DOHH2 (cell line): Measurements from ENCODE around the gene SSUH2.

Source experiments
- H3F3A ChIP-seq: fragments of 200-600 bp; sonication (generic), shearing (Covaris generic); 2 replicates; pipeline ENCODE4 v1.6.0; 2016; ENCODE audit warnings: antibody characterized with exemption, mild to moderate bottlenecking; ENCODE audit not compliant: control insufficient read depth, insufficient read depth
- H3K27ac ChIP-seq: fragments of 200-600 bp; sonication (generic); 2 replicates; pipeline ENCODE4 v1.5.1; 2014; ENCODE audit warnings: low read depth, mild to moderate bottlenecking, low read length, moderate library complexity
- H3K27me3 ChIP-seq: fragments of 200-600 bp; sonication (generic); 2 replicates; pipeline ENCODE4 v1.6.1; 2014; ENCODE audit warnings: mild to moderate bottlenecking, low read length, mixed read lengths; ENCODE audit not compliant: control insufficient read depth
- H3K36me3 ChIP-seq: fragments of 200-600 bp; sonication (generic); 2 replicates; pipeline ENCODE4 v1.6.1; 2014; ENCODE audit warnings: mild to moderate bottlenecking, low read length, moderate library complexity, mixed read lengths; ENCODE audit not compliant: control insufficient read depth
- H3K4me1 ChIP-seq: fragments of 200-600 bp; sonication (generic); 2 replicates; pipeline ENCODE4 v1.6.1; 2014; ENCODE audit warnings: mild to moderate bottlenecking, low read length, mixed read lengths; ENCODE audit not compliant: control insufficient read depth
- H3K4me2 ChIP-seq: fragments of 200-600 bp; sonication (generic); 2 replicates; pipeline ENCODE4 v1.6.0; 2014; ENCODE audit warnings: mild to moderate bottlenecking, low read length, moderate library complexity
- H3K4me3 ChIP-seq: fragments of 200-600 bp; sonication (generic); 2 replicates; pipeline ENCODE4 v1.5.1; 2014; ENCODE audit warnings: mild to moderate bottlenecking, low read length, mixed read lengths
- H3K79me2 ChIP-seq: fragments of 200-600 bp; sonication (generic); 2 replicates; pipeline ENCODE4 v1.6.1; 2014; ENCODE audit warnings: mild to moderate bottlenecking, low read length, mixed read lengths; ENCODE audit not compliant: control insufficient read depth
- H3K9me2 ChIP-seq: fragments of 200-600 bp; sonication (generic); replicated peaks from 2 replicates; pipeline ENCODE4 v1.6.1; 2014; ENCODE audit warnings: mild to moderate bottlenecking, low read length, mixed read lengths; ENCODE audit not compliant: control insufficient read depth
- H3K9me3 ChIP-seq: fragments of 200-600 bp; sonication (generic); 2 replicates; pipeline ENCODE4 v1.6.1; 2014; ENCODE audit warnings: antibody characterized with exemption, low read length, mixed read lengths; ENCODE audit not compliant: control insufficient read depth, insufficient read depth
- H4K20me1 ChIP-seq: fragments of 200-600 bp; sonication (generic); 2 replicates; pipeline ENCODE4 v1.6.0; 2014; ENCODE audit warnings: low read depth, mild to moderate bottlenecking, antibody characterized with exemption, low read length, moderate library complexity; ENCODE audit not compliant: control insufficient read depth, insufficient read depth
- EZH2phosphoT487 ChIP-seq: fragments of 200-600 bp; sonication (generic); IDR thresholded peaks from 2 replicates; pipeline ENCODE4 v1.6.1; 2017; ENCODE audit warnings: borderline replicate concordance, mild to moderate bottlenecking, antibody characterized with exemption, low read length, moderate library complexity, mixed read lengths
- TF ChIP-seq, protein P1 (sequence below): fragments of 200-600 bp; sonication (generic); IDR thresholded peaks from one replicate; pipeline ENCODE4 v1.5.1; 2014; ENCODE audit warnings: antibody characterized with exemption, mild to moderate bottlenecking, low read depth, low read length; ENCODE audit not compliant: poor library complexity, severe bottlenecking

Gene SSUH2

GRCh38 chr3:8648909-8649741, 4.5 kb upstream of the SSUH2 start:
- Histone ChIP-seq H3K79me2 (no peaks in the 10 kb centered on the region), H4K20me1 (no peaks in the 10 kb centered on the region), H3F3A (no peaks in the 10 kb centered on the region), H3K4me2 (no peak overlapping the region), H3K27me3 (peaks cover 5% of the 10 kb centered on the region), H3K4me1 (no peaks in the 10 kb centered on the region), H3K4me3 (no peak overlapping the region), H3K9me3 (no peaks in the 10 kb centered on the region), H3K36me3 (no peaks in the 10 kb centered on the region), H3K9me2 (no peaks in the 10 kb centered on the region), H3K27ac (no peak overlapping the region)
- TF ChIP-seq EZH2phosphoT487: no peak
- TF ChIP-seq, protein P1, sequence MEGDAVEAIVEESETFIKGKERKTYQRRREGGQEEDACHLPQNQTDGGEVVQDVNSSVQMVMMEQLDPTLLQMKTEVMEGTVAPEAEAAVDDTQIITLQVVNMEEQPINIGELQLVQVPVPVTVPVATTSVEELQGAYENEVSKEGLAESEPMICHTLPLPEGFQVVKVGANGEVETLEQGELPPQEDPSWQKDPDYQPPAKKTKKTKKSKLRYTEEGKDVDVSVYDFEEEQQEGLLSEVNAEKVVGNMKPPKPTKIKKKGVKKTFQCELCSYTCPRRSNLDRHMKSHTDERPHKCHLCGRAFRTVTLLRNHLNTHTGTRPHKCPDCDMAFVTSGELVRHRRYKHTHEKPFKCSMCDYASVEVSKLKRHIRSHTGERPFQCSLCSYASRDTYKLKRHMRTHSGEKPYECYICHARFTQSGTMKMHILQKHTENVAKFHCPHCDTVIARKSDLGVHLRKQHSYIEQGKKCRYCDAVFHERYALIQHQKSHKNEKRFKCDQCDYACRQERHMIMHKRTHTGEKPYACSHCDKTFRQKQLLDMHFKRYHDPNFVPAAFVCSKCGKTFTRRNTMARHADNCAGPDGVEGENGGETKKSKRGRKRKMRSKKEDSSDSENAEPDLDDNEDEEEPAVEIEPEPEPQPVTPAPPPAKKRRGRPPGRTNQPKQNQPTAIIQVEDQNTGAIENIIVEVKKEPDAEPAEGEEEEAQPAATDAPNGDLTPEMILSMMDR: no peak

DNA sequence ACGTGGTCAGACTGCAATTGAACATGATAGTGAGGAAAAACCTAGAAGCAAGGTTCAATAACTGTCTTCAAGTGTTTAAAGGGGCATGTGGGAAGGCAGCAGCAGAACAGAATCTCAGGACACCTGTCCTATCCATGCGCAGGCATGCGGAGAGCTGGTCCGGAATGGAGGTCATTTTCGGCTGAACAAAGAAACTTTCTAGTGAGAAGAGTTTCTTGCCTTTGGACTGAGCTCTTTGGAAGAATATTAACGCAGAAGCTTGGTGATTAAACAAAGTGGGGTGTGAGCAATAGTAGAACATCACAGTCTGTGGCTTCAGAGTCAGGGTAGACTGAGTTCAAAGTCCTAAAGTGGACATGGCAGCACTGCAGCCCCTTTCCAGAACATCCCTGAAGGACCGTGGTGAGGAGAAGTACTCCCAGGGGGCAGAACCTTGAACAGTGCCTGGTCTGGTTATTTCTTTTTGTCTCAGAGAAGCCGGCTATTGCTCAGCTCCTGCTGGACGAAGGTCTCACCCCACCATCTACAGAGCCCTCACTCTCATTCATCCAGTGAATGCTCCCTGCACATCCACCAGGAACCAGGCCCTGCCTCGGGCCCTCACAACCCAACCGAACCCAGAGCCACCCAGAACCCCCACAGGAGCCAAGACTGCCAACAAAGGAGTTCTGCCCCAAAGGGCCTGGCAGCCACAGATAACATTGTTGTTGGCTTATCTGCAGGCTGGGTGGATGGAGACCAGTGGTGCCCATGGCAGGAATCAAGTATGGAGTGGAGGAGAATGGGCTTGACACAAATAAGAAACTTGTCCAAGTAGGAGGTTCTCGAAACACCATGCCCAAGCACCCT, 2.8 kb upstream of the SSUH2 start:
- Histone ChIP-seq H4K20me1 (no peaks in the 10 kb centered on the region), H3K9me3 (no peaks in the 10 kb centered on the region), H3K9me2 (no peaks in the 10 kb centered on the region), H3K4me3 (no peak overlapping the region), H3K36me3 (no peaks in the 10 kb centered on the region), H3K27ac (no peak overlapping the region), H3K27me3 (peaks cover 12% of the 10 kb centered on the region), H3F3A (no peaks in the 10 kb centered on the region), H3K4me2 (no peak overlapping the region), H3K4me1 (no peaks in the 10 kb centered on the region), H3K79me2 (no peaks in the 10 kb centered on the region)
- TF ChIP-seq, protein P1: no peak
- no peak for TF ChIP-seq EZH2phosphoT487

DNA sequence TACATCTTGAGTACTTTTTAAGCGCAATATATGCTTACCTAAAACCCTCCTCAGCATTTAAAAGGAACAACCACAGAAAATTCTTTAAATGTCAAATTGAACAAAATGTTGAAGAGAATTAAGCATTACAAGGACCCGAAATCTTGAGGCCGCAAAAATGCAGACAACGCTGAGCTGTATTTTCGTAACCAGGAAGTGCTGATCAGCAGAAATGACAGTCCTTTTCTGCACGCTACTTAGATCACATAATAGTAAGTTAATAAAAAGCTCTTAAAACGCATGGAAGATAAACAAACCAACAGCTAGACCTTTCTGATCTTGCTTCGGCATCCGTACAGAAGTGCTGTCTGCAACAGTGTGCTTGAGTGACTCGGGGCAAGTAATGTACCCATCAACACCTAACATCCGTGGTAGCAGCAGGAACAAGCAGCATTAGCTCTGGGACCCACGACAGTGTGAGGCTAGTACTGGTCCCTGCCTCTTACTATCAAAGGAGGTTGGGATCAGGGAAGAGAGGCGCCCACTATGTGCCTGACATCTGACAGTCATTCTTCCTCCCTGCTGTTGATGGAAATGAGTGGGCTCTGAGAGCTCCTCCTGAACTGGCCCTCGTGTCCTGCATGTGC, 1.8 kb upstream of the SSUH2 start:
- TF ChIP-seq, protein P1: no peak
- no peak for TF ChIP-seq EZH2phosphoT487
- H4K20me1 ChIP-seq: no peaks in the 10 kb centered on the region
- H3K4me3 ChIP-seq: no peak overlapping the region
- H3K4me1 ChIP-seq: no peaks in the 10 kb centered on the region
- no peak overlapping the region for H3K27ac ChIP-seq
- H3F3A ChIP-seq: no peaks in the 10 kb centered on the region
- H3K4me2 ChIP-seq: no peak overlapping the region
- no peaks in the 10 kb centered on the region for H3K9me3 ChIP-seq
- no peaks in the 10 kb centered on the region for H3K36me3 ChIP-seq
- H3K79me2 ChIP-seq: no peaks in the 10 kb centered on the region
- no peaks in the 10 kb centered on the region for H3K9me2 ChIP-seq
- peaks cover 12% of the 10 kb centered on the region for H3K27me3 ChIP-seq
